Activated CD8-positive, alpha-beta memory T cell treated with anti-CD3 and anti-CD28 coated beads, Interleukin-2, amount 50 U/mL, for 1 hour (primary cell): Measurements from ENCODE around the gene AKR7A2.
"Not testable (repeated sequence)": the region's sequence is repeated elsewhere in the genome, so short reads cannot be mapped to it uniquely, and the experiment has no call there.

ENCODE experiments used
- DNase-seq: peaks from one replicate; pipeline ENCODE4 v3.0.0-alpha.2; 2020; ENCODE audit errors: extremely low read depth

The AKR7A2 gene

GRCh38 chr1:19306941-19307340 is 5.0 kb downstream of the AKR7A2 start:
- no peak for DNase-seq

GRCh38 chr1:19305880-19306279 is 6.1 kb downstream of the AKR7A2 start:
- no peak for DNase-seq

DNA sequence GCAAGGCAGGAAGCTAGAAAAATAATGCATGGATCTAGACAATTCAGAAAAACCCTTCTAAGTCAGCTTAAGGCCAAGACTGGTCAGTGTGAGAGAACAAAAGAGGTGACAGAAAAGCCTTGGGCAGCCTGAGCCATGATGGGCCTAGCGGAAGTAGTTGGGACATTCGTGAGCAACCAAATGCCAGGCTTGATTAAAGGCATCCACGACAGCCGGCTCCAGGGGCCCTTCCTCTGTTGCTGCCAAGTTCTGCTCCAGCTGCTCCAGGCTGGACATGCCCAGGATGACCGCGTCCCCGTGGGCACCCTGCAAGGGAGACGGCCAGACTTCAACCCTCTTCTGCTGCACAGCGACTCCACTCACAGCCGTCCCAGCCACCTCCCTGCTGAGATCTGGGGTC is 7.9 kb downstream of the AKR7A2 start:
- DNase-seq: not testable (repeated sequence)

DNA sequence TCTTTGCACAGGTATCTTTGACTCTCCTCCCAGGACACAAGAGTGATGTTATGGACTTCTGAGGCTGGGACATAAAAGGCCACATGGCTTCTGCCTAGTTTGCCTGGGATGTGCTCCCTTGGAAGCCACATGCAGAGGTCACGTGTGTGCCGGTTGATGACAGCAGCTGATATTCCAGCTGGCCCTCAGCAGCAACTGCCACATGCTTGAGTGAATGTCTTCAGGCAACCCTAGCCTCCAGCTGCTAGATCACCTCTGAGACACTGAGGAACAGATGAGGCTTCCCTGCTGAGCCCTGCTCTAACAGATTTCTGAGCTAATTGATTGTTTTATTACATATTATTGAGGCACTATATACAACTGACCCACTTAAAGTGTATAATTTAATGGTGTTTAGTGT is 11.7 kb downstream of the AKR7A2 start:
- no peak for DNase-seq

DNA sequence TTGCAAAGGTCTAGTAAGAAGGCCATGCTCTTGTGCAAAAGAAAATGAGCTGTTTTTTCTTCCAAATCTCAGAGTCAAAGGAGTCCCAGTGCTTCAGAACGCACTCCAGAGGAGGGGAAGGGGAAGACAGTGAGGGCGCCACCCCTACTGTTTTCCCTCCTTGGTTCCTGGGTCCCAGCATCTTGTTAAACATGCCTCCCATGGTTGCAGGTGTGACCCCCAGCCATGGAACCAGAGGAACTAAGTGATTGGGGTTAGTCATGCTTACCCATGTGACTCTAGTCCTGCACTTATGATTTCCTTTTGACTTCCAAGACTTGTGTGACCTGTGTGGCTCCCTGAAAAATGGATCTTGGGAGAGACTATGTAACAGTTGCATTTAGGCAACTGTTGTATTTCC is 17.3 kb downstream of the AKR7A2 start:
- DNase-seq: no peak

- no peak for DNase-seq
Observed at GRCh38 chr1:19289244-19289643, 22.7 kb downstream of the AKR7A2 start.

- DNase-seq: not testable (repeated sequence)
Observed at GRCh38 chr1:19288324-19289241, 23.4 kb downstream of the AKR7A2 start, which contains the start of gene AKR7A3. AKR7A3 (minus strand) TSS chr1:19288770; CDS start chr1:19288709, 61 bp downstream.

DNA sequence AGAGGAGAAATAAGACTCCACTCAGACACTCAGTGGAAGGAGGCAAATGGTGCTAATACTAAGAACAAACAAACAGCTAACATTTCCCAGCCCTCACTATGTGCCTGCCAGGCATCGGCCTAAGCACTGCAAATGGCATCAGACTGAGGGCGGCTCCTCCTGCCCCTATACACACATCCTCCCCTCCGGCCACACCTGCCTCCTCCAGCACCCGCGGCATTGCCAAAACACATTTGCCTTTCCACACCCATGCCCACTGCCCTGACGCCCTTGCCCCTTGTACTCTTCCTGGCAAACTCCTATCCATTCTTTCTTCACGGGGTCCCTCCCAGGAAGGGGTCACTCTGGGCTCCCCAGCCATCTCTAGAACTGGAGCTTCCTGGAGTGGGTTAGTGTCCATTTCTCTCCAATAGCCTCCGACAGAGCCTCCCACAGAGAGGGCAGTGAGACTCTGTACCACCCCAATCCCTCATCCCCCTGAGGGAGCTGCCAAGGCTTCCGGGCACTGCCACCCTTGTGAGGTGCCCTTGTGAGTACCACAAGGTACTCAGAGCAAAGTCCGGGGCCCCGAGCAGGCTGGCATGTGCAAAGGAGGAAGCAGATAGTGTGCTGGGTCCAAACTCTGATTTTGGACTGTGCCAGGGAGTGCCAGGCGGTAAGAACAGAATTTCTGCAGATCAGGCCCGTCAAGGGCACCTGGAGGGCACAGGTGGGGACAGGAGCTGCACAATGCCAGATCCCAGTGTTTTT is 24.3 kb downstream of the AKR7A2 start:
- no peak for DNase-seq

- DNase-seq: not testable (repeated sequence)
Observed at GRCh38 chr1:19285807-19286206, 26.1 kb downstream of the AKR7A2 start.

- not testable (repeated sequence) for DNase-seq
Observed at GRCh38 chr1:19285366-19285765, 26.6 kb downstream of the AKR7A2 start.

DNA sequence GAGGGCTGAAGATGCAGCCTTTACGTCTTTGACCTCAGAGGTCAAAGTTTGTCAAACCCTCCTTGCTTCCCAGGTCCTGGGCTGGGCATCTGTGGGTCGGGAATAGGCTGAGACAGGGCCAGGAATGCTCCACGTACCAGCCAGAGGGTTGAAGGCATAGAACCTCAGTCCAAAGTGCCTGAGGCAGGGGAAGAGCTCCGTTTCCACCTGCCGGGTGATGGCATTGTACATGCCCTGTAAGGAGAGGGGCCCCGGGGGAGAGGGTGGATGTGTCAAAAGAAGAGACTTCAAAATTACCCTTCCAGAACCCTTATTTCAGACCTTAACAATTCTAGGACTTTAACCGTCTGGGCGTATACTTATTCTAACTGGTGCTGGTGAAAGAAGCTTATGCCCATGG is 27.1 kb downstream of the AKR7A2 start:
- no peak for DNase-seq

GRCh38 chr1:19283891-19284290 is 28.1 kb downstream of the AKR7A2 start:
- DNase-seq: no peak

DNA sequence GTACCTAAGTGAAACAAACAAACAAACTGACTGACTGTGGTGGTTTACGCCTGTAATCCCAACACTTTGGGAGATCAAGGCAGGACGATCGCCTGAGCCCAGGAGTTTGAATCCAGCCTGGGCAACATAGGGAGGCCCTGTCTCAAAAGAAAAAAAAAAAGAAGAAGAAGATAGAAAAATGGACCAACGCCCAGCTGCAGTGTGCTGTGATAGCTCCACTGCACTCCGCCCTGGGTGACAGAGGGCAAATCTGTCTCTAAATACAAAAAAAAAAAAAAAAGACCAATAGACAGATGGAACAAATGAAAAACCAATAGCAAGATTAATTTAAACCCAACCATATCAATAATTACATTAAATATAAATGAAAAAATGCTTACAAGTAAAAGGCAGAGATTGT is 37.3 kb downstream of the AKR7A2 start:
- DNase-seq: no peak

GRCh38 chr1:19273844-19274531 is 38.0 kb downstream of the AKR7A2 start:
- DNase-seq: not testable (repeated sequence)

- no peak for DNase-seq
Observed at GRCh38 chr1:19273106-19273843, 38.7 kb downstream of the AKR7A2 start.

- no peak for DNase-seq
Observed at GRCh38 chr1:19272064-19272463, 39.9 kb downstream of the AKR7A2 start.

DNA sequence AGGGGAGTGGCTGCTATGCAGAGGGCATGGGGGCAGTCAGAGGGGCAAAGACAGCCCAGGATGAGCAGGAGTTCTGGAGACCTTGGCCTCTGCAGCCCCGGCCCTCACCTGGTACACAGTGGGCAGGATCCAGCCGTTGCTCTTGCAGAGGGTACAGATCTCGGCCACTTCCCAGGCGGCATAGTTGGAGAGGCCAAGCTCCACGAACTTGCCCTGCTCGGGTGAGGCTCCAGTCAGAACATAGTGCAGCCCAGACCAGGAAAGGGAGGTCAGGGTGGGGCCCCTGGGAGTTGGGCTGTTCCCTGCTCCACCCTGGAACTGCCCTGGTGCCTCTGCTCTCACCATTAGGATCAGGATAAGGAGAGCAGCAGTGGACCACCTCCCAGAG is 41.6 kb downstream of the AKR7A2 start:
- DNase-seq: not testable (repeated sequence)

DNA sequence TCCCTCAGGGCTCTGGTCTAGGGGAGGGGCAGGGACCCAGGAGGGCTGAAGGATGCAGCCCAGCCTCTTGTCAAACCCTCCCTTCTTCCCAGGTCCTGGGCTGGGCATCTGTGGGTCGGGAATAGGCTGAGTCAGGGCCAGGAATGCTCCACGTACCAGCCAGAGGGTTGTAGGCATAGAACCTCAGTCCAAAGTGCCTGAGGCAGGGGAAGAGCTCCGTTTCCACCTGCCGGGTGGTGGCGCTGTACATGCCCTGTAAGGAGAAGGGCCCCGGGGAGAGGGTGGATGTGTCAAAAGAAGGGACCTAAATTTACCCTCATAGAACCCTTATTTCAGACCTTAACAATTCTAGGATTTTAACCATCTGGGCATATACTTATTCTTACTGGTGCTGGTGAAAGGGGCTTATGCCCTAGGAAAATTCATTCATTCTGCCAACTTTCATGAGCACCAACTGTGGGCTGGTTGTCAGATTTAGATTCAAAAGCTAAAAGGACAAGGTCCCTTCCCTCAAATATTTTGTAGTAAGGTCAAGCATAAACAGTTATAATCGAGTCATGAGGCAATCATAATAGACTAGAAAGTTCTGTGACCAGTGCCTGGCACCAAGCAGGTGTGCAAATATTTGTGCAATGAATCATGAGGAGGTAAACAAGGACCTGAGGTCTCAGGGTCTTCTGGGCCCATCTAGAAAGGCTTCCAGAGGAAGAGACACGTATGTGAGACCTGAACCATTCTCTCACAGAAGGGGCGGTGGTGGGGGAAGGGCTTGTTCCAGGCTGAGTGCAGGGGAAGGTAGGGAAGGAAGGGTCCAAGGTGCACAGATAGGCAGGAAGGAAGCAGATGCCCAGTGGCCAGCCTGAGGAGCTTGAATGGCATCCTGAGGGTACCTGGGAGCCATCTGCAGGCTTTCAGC is 42.3 kb downstream of the AKR7A2 start:
- DNase-seq: not testable (repeated sequence)

DNA sequence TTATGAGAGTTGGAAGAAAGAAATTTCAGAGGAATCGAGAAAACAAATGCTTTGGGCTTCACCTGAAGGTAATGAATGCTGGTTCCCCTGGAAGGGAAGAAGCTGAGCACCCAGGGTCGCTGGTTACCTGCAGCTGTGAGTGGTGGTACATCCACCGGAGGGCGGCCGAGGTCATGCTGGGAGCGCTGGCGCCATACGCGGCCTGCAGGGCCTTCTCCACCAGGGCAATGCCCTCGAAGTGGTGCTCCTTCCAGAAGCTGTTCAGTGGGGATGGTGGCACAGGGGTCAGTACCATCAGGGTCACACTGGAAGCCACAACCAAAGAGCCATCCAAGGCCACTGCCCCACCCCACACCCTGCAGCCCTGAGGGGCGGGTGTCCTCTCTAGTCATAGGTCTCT is 43.5 kb downstream of the AKR7A2 start:
- no peak for DNase-seq

GRCh38 chr1:19262744-19263143 is 49.2 kb downstream of the AKR7A2 start:
- no peak for DNase-seq
